Ovary (tissue), 3 donors: ENCODE measurements around the gene APBB1IP.

ENCODE experiments used
- CTCF ChIP-seq, 3 donors: fragments of 450-650 bp in 2 of 3; fragments of 200-600 bp in 1 of 3; IDR thresholded peaks; one replicate each; pipeline versions ENCODE4 v1.5.1 to v1.8.0; 2016 to 2022; ENCODE audit warnings: antibody characterized with exemption in 3 of 3, mild to moderate bottlenecking in 1 of 3
- EP300 ChIP-seq: sonication (generic); formaldehyde crosslinking; IDR thresholded peaks from one replicate; pipeline ENCODE4 v1.6.1; 2017; ENCODE audit warnings: antibody characterized with exemption
- donor health status: DM: no; HTN: no; CAD: no.

- TF ChIP-seq CTCF (IDR thresholded peaks at IDR 0.05) (no peak), EP300 (no peak)
Measured at GRCh38 chr10:26574783-26575182, 136.6 kb downstream of the APBB1IP start.
